ENCODE measurements around the gene FERMT1.

- no peak for TF ChIP-seq CTCF (IDR thresholded peaks at IDR 0.05)
- no peak for TF ChIP-seq POLR2A (IDR thresholded peaks at IDR 0.05)
These were observed 27.4 kb downstream of the FERMT1 start for GRCh38 chr20:6095409-6095808.
